ENCODE results near the gene DMD. TPM values are rescaled to one million over a fixed set of nuclear protein-coding genes. Genes with fewer than 3 reads are reported as not detected.
A peak's percentile ranks its signal among the peaks of the same experiment; 100 is the strongest.

Gene DMD
- total and polyA plus RNA-seq, 2 experiments from 2014 or later, result 73.5 to 90.7 TPM

- H3K4me1 ChIP-seq (ENCODE audit: low read depth), result no peaks in the 10 kb centered on the region
- H3K27me3 ChIP-seq, result no peaks in the 10 kb centered on the region
- no peak for TF ChIP-seq CTCF (IDR thresholded peaks at IDR 0.05; ENCODE audit: low read depth, low read length)
- H3K4me3 ChIP-seq, result no peak overlapping the region
- H3K27ac ChIP-seq, result no peak overlapping the region
- H3K9me3 ChIP-seq (ENCODE audit: low read depth), result no peaks in the 10 kb centered on the region
- no peaks in the 10 kb centered on the region for H3K36me3 ChIP-seq
- DNase-seq (ENCODE audit: low read depth in 1 of 2, low spot score in 1 of 2), result no peak
Measured at GRCh38 chrX:31356275-31357212, 1854.8 kb downstream of the DMD start.

- no peaks in the 10 kb centered on the region for H3K9me3 ChIP-seq (ENCODE audit: low read depth)
- H3K4me1 ChIP-seq (ENCODE audit: low read depth), result no peaks in the 10 kb centered on the region
- no peak overlapping the region for H3K27ac ChIP-seq
- no peaks in the 10 kb centered on the region for H3K27me3 ChIP-seq
- DNase-seq (ENCODE audit: low read depth in 1 of 2, low spot score in 1 of 2), result no peak
- no peak for TF ChIP-seq CTCF (IDR thresholded peaks at IDR 0.05; ENCODE audit: low read depth, low read length)
- no peak overlapping the region for H3K4me3 ChIP-seq
- no peaks in the 10 kb centered on the region for H3K36me3 ChIP-seq
Measured at GRCh38 chrX:31355206-31355955, 1856.0 kb downstream of the DMD start.

DNA sequence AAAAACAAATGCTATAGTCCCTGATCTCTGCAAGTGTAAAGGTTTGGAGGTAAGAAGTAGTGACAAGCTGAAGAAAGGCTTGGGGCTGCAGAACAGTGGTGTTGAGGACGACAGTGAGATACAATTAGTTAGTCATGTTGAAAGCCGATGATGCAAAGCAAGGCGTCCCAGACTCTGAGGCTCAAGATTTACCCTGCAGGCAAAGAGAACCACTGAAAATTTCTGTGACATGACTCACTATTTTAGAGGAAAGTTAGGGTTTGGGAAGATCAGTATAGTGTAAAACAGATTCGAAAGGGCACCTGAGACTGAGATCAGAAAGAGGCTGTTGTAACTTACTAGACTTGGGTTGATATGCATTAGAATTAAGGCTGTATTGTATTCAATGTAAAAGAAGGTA is 1858.3 kb downstream of the DMD start:
- peak in 1 of 2 donors; percentile 64 for DNase-seq (ENCODE audit: low read depth in 1 of 2, low spot score in 1 of 2)
- H3K9me3 ChIP-seq (ENCODE audit: low read depth), result no peaks in the 10 kb centered on the region
- TF ChIP-seq CTCF (IDR thresholded peaks at IDR 0.05; ENCODE audit: low read depth, low read length), result no peak
- no peaks in the 10 kb centered on the region for H3K27me3 ChIP-seq
- H3K27ac ChIP-seq, result no peak overlapping the region
- no peaks in the 10 kb centered on the region for H3K4me1 ChIP-seq (ENCODE audit: low read depth)
- no peak overlapping the region for H3K4me3 ChIP-seq
- H3K36me3 ChIP-seq, result no peaks in the 10 kb centered on the region

DNA sequence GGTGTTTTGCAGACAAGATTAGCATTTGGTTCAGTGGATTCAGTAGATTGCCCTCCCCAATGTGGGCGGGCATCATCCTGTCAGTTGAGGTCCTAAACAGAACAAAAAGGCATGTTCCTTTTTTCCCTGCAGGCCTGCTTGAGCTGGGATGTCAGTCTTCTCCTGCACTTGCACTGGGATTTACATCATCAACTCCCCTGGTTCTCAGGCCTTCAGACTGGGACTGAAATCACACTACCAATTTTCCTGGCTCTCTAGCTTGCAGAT is 1860.6 kb downstream of the DMD start:
- no peak for TF ChIP-seq CTCF (IDR thresholded peaks at IDR 0.05; ENCODE audit: low read depth, low read length)
- no peaks in the 10 kb centered on the region for H3K27me3 ChIP-seq
- H3K4me1 ChIP-seq (ENCODE audit: low read depth), result no peaks in the 10 kb centered on the region
- H3K9me3 ChIP-seq (ENCODE audit: low read depth), result no peaks in the 10 kb centered on the region
- DNase-seq (ENCODE audit: low read depth in 1 of 2, low spot score in 1 of 2), result no peak
- no peak overlapping the region for H3K27ac ChIP-seq
- no peaks in the 10 kb centered on the region for H3K36me3 ChIP-seq
- no peak overlapping the region for H3K4me3 ChIP-seq

DNA sequence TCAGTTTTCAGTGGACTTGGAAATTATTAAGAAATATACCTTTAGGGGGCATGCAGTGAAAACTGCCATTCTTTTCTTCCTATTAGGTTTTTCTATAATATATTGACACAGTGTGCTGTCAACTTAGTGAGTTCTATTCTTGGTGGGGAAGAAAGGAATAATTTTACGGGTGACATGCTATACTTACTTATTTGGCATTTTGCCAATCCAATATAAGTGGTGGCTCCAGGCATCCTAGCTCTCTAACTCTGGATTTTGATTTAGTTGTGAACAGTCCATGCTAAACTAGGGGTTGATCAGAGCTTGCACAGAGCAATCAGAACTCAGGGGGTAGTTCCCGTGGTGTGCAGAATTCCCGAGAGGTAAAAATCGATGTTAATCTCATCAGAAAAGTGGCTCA is 1861.8 kb downstream of the DMD start:
- Histone ChIP-seq H3K4me1 (ENCODE audit: low read depth) (no peaks in the 10 kb centered on the region), H3K27ac (no peak overlapping the region), H3K9me3 (ENCODE audit: low read depth) (no peaks in the 10 kb centered on the region), H3K27me3 (no peaks in the 10 kb centered on the region), H3K4me3 (no peak overlapping the region), H3K36me3 (no peaks in the 10 kb centered on the region)
- no peak for TF ChIP-seq CTCF (IDR thresholded peaks at IDR 0.05; ENCODE audit: low read depth, low read length)
- DNase-seq (ENCODE audit: low read depth in 1 of 2, low spot score in 1 of 2), result no peak

All from cardiac muscle cell (in vitro differentiated cells and primary cell).